GM18498 (cell line): ENCODE data around the gene PDCD1.
"Not testable (repeated sequence)": the region's sequence is repeated elsewhere in the genome, so short reads cannot be mapped to it uniquely, and the experiment has no call there.

Experiments
- ATAC-seq: cut with Tn5 transposase; IDR thresholded peaks from one replicate; pipeline ENCODE4 v1.9.1; 2021; ENCODE audit warnings: mild to moderate bottlenecking, moderate library complexity; ENCODE audit not compliant: unreplicated experiment

The PDCD1 gene

DNA sequence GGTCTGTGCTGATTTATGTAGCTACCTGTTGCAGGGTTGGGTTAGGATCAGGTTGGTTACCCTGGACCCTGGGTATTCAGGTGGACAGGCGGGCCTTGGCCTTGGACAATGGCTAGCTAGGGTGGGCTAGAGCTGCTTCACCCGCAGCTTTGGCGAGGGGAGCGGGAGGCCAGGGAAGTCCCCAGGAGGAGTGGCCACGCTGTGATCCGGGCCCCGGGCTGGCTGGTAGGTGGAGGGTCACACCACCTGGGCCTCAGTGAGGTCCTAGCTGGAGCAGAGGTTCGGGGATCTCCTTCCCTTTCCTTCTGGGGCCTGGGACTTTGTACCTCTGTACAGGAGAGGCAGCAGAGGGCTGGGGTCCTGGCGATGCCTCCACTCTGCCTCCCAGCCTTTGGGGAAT is 20.6 kb upstream of the PDCD1 start:
- no peak for ATAC-seq

DNA sequence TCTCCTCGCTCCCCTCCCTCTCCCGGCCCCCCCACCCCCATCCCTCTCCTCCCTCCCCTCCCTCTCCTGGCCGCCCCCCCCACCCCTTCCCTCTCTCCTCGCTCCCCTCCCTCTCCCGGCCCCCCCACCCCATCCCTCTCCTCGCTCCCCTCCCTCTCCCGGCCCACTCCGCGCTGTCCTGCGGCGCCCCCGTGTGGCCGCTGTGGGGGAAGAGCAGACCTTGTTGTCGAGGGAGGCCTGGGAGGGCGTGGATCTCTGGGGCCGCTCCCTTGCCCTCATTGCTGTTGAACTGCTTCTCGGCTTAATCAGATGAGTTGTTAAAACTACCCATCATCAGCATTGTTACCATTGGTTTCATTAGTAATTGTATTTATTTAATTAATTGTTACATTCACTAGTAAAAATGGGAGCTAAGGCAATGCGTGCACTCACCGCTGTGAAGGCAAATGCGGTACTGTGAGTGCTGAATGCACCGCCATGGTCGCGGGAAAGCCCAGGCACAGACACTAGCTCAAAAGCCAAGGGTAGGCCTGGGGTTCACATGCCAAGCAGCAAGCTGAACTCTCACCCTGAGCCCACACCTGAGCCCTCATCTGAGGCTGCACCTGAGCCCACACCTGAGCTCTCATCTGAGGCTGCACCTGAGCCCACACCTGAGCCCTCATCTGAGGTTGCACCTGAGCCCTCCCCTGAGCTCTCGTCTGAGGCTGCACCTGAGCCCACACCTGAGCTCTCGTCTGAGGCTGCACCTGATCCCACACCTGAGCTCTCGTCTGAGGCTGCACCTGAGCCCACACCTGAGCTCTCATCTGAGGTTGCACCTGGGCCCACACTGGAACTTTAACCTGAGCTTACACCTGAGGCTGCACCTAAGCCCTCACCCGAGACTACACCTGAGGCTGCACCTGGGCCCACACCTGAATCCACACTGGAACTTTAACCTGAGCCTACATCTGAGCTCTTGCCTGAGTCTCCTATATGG is 19.6 kb upstream of the PDCD1 start:
- ATAC-seq, result no peak

DNA sequence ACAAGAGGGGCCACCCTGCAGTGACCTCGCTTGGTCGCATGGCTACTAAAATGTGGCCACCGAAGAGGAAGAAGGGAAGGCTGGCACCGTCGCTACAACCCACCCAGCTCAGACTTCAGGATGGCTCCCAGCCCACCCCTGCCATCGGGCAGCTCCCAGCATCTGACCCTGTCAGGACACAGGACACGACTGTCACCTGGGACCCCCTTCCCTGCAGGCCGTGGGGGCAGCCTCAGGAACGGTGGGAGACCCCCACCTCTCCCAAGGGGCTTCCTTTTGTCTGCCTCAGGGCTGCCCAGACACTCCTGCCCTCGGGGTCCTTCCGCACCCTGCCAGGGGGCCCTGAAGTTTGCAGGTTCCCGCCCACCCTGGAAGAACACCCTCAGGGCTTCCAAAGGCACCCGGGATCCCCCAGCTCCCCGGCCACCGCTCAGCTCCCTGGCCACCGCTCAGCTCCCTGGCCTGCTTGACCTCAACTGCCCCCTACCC is 18.5 kb upstream of the PDCD1 start:
- no peak for ATAC-seq

DNA sequence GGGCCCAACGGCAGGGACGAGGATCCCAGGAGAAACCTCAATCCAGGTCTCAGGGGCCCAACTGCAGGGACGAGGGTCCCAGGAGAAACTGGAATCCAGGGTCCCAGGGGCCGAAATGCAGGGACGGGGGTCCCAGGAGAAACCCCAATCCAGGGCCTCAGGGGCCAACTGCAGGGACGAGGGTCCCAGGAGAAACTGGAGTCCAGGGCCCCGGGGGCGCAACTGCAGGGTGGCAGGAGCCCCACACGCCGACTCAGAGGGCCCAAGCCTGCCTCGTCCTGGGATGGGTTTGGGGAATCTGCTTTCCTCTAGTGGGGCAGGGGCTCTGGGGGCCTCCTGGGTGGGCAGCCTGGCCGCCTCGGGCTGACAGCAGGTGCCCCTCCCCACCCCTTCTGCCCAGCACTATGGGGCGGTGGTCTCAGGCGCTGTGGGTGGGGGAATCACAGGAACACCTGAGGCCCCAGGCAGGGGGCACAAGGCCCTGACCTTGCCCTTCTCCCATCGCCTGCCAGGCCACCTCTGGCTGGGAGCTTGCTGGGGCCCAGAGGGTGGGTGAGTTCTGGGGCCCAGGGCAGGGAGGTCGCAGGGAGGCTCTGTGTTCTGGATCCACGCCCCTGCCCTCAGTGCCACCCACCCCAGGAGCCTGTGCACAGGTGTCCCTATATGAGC is 18.0 kb upstream of the PDCD1 start:
- ATAC-seq, result no peak

DNA sequence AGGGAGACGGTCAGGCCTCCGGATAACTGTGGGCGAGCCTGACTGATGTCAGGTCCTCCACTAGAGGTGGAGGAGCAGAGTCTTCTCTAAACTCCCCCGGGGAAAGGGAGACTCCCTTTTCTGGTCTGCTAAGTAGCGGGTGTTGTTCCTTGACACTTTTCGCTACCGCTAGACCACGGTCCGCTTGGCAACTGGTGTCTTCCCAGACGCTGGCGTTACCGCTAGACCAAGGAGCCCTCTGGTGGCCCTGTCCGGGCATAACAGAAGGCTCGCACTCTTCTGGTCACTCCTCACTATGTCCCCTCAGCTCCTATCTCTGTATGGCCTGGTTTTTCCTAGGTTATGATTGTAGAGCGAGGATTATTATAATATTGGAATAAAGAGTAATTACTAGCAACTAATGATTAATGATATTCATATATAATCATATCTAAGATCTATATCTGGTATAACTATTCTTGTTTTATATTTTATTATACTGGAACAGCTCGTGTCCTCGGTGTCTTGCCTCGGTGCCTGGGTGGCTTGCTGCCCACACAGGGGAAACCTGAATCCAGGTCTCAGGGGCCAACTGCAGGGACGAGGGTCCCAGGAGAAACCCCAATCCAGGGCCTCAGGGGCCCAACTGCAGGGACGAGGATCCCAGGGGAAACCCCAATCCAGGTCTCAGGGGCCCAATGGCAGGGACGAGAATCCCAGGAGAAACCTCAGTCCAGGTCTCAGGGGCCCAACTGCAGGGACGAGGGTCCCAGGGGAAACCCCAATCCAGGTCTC is 17.2 kb upstream of the PDCD1 start:
- ATAC-seq, result not testable (repeated sequence)

DNA sequence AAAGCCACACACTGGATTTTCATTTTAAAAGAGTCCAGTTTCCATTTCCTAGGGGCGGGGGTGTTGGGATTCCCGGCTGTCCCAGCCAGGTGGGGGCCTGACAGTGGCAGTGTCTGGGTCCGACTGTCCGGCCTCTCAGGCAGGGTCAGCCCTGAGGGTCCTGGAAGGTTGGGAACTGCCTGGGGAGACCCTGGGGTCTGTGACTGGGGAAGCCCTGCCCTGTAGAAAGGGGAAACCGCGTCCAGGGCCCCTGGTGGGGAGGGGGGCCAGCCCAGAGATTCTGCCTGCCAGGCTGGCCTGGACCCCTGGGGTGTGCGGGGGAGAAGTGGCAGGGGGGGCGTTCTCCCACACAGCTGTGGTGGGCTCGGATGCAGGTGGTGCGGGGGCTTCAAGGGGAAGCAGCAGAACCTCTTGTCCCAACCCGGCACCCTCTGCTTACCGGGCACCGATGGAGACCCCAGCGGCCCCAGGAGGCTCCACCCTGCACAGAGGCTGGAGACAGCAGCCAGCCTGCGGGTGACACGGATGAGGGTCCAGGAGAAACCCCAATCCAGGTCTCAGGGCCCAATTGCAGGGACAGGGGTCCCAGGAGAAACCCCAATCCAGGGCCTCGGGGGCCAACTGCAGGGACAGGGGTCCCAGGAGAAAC is 15.7 kb upstream of the PDCD1 start:
- ATAC-seq, result no peak

DNA sequence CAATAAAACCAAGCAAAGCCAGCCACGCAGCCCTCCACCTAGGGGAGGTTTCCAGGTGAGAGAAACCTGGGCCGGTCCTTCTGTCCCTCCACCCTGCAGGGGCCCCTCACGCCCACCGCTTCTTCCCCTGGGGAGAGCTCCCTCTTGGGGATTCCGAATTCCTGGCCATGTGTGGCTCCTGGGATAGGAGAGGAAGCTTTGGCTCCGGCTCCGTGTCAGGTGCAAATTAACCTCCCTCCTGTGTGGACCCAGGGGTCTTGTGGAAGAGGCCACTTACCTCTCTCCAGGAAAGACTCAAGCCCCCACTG is 15.1 kb upstream of the PDCD1 start:
- ATAC-seq, result no peak

DNA sequence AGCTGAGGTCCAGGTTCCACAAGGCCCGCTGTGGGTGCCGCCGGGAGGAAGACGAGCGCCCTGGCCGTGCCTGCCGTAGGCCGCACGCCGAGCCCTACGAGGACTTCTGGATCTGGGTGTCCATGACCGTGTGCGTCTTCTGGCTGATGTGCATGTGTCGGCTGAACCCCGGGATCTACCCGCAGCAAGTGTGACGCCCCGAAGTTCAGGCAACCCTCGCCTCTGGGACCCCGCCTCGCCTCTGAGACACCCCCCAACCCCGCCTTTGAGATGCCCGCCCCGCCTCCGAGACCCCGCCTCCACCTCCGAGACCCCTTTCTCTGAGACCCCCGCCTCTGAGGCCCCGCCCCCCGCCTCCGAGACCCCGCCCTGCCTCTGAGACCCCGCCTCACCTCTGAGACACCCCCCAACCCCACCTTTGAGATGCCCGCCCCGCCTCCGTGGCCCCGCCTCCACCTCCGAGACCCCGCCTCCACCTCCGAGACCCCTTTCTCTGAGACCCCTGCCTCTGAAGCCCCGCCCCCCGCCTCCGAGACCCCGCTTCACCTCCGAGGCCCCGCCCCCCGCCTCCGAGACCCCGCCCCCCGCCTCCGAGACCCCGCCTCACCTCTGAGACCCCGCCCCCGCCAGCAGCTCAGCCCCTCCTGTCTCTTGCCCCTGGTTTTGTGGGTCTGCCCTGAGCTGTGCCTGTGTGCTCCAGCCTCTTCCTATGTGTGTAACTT is 14.5 kb upstream of the PDCD1 start:
- ATAC-seq, result no peak

DNA sequence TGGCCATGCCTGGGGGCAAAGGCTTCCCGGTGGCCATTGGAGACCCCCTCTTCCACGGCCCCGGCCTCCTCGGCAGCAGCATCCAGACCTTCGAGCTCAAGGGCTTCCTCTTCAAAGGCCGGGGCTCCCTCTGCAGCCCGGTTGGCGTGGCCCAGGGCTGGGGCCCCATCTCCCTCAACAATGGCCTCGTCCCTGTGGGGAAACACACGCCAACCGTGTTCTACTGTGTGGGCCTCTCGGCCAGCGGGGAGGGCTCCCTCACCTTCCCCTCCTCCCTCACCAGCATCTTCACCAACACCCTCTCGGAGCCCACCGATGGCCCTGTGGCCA is 13.6 kb upstream of the PDCD1 start:
- ATAC-seq, result no peak

DNA sequence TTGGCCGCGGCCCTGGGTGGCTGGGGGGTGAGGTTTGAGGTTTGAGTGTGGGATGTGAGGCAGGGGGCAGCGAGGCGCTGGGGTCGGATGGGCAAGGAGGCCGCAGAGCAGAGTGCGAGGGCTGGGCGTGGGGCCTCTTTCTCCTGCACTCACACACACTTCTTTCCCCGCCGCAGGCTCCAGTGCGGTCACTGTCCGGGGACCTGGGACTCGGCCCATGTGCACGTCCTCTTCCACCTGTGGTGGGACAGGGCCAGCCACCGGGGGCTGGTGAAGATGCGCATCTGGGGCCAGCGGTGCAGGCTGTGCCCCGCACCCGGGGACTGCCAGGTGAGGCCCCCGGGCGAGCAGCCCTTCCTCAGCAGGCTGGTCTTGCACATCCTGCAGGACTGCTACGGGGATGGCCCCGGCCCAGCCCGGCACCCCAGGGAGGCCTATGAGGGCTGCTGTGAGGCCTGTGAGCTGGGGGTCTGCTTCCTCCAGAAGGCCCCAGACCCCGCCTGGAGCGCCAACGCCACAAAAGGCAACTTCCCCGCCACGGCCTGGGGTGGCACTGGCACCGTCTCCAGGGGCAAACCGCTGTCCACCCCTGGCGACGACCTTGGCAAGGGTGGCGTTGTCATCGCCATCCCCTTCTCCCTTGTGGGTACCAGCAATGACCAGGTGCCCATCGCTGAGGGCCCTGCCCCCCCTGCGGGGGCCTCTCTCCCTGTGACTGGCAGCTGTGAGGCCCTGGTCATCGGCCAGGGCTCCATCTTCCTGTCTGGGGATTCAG is 13.0 kb upstream of the PDCD1 start:
- no peak for ATAC-seq

DNA sequence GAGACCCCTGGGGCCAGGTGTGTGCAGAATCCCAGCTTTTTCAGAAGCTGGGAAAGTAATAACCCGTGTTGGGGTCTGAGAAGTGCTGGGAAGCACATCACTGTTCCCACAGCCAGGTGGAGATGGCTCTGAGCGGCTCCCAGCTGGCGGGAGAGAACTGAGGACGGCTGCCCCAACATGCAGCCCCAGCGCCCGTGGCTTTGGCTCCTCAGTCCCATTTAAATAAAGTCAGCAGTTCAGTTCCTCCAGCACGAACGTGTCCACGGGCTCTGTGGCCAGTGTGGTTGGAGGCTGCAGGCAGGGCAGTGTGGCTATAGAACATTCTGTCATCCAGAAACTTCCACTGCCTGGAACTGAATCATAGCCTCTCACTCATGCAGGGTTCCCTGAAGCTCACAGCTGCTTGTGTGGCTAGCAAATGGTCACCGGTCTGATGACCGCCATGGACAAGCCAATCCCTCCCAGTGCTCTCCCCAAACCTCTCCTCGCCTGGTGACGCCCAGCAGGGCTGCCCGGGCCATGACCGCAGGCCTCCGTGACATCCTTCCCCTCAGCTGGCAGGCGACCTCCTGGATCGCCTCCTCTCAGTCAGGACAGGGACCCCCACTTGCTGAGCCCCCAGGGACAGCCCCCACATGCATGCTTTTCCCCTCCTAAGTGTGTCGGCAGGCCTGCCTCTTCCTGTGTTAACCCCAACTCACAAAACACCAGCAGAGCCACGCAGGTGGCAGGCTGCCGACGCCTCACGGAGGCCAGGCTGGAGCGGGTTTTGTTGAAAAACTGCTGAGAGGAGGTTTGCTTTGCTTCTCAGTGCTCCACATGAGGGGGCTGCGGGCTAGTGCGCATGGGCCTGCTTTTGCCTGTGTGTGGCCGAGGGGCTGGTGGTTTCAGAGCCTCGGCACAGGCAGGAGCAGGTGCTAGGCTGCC is 12.2 kb upstream of the PDCD1 start:
- ATAC-seq, result no peak

DNA sequence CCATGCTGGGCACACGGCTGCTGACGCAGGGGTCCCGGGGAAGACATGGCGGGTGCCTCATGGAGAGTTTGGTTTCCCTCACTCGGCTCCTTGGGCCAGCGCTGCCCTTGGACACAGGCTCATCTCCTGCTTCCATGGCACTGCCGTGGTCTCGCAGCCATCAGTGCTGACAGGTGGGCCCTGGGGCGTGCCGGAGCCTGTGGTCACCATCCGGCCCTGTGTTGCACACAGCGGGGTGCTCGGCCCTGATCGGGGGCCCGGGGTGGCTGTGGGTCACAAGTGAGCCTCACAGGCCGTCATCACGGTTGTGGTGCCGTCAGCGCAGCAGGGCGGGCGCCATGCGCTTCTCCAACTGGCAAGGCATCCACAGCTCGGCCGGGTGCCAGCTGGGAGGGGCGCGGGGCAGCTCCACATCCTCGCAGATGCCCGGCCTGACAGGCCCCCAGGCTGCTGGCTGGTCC is 11.4 kb upstream of the PDCD1 start:
- no peak for ATAC-seq

DNA sequence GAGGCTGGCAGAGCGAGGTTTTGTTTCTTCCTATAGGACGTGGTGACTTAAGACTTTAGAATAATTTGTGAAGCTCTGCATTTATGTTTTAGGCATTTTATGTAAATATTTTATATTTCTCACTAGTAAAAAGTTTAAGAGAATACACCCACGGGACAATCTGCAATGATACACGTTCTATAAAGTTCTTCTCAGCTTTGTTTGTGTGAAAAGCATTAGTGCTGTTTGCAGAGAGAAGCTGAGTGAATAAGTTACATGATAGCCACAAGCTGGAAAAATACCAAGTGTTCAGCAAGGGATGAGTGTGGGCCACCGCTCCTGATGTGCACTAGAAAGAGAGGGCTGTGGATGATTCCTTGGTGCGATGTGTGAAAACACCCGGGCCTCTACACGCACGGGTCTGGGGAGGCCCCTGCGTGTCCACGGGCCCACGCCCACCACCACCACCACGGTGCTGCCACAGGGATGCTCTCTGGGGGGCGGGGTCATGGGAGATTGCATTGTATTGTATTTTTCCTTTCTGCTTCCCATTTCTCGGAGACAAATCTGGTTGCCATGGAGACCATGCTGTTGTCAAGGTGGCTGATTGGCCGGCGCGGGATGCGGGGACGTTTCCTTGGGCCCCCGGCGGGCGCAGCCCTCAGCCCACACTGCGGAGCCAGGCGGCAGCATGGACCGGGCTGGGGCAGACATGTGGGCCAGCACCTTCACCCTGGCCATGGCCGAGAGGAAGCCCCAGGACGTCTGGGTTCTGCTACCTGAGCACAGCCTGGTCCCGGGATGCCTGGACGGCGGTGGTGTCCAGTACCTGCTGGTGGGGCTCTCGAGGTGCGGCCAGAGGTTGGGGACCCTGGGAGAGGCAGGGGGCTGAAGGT is 10.6 kb upstream of the PDCD1 start, which contains the start of gene RTP5:
Gene RTP5, plus strand, starts transcription at position 643 of the 875 bp plus-strand sequence. Its CDS starts 28 bp downstream, at position 671.
- ATAC-seq, result no peak

DNA sequence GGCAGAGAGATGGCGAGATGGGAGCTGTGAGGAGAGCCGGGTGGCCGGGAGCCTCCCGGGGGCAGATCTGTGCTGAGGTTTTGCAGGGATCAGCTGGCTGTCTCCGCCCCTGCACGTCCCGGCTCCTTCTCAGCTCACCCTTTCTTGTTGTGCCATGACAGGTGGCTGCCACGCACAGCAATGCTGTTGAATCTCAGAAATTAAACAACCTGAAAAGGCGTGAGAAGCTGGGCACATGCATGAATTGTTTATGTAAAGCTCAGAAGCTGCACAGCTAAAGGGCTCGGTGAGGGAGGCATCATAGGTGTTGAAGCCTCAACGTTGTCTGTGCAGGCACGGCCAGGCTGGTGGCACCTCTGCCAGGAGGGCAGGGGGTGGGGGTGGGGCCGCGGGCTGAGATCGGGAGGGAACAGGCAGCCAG is 10.0 kb upstream of the PDCD1 start:
- ATAC-seq, result no peak

DNA sequence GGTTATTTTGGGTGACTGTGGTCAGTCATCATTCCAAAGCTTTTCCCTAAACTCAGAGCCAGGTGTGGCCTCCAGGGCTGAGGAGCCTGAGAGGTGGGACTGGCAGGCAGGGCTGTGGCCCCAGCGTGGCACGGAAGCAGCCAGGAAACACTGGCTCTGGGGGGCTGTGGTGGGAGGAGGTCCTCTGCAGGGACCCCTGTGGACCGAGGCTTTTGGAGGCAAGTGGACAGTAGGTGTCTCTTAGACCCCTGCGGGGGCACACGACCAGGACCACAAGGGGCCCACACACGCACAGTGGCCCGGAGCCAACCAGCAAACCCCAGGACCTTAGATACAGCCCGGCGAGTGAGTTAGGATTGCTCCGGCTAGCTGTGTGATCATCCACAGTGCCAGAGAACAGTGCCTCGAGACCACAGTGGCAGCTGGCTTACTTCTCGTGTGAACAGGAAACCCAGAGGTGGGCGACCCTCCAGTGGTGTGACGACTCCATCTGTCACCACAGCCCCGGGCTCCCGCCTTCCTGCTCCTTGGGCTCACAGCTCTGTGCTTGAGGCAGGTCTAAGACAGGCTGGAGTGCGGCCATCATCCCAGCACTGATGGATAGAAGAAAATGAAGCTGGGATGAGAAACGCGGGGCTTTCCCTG is 9.2 kb upstream of the PDCD1 start:
- no peak for ATAC-seq

DNA sequence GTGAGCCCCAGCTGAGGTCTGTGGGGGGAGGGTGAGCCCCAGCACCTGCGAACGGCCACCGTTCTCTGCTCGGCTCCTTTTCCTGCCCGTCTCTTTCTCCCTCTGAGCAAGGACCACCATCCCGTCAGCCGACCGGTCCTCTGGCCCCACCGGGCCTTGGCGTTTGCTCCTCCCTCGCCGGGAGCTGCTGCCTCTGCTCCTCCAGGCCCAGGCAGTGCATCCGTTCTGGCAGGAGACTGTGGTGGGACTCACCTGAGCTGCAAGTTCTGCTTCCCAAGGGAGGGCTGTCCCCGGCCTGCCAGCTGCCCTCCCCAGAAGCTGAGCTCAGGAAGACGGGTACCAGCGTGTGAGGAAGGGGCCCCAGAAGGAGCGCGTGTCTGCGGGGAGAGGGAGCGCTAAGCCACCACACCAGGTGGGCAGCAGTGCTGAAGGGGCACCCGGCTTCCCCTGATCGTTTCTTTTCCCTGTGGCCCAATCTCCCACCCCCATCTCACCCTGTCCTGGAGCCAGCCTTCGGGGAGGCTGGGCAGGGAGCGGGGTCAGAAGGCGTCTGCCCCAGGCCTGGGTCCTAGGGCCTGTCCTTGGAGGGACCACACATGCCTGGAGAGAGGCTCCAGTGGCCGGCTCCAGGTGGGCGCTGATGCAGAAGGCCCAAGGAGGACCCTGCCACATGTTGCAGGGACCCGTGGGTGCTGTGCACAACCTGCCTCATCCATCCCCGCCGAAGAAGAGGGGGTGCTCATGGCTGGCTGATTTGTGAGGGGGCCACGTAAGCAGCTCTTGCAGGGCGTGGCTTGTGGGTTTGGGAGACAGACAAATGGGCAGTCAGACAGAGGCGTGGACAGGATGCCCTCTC is 8.3 kb upstream of the PDCD1 start:
- no peak for ATAC-seq
